B cell (primary cell): ENCODE results near the gene SH3YL1. TPM values are rescaled to one million over a fixed set of nuclear protein-coding genes. Genes with fewer than 3 reads are reported as not detected.

Experiments used
- ATAC-seq: fragments of 200-7000 bp; cut with Tn5 transposase; one replicate; pipeline ENCODE4 v1.10.0; 2021; ENCODE audit warnings: low read depth, mild to moderate bottlenecking, moderate number of reproducible peaks, moderate library complexity
- CTCF ChIA-PET: fragments of 350-600 bp; sonication (Branson Sonifier 250); formaldehyde crosslinking; loops from one replicate; lab custom pipeline; 2021; ENCODE audit warnings: antibody characterized with exemption, inconsistent platforms; lab: Charles Lee
- POLR2A ChIA-PET: fragments of 350-600 bp; sonication (Branson Sonifier 250); formaldehyde crosslinking; loops from one replicate; lab custom pipeline; 2021; ENCODE audit warnings: antibody characterized with exemption; lab: Charles Lee
- DNase-seq: peaks from one replicate; pipeline ENCODE4 v3.0.0; 2013
- H2AFZ ChIP-seq: 2 replicates; pipeline ENCODE4 v1.6.1; 2012; ENCODE audit warnings: mild to moderate bottlenecking, low read depth, low read length; ENCODE audit not compliant: insufficient read depth, poor library complexity, severe bottlenecking
- H3K27ac ChIP-seq, 2 donors: 1 replicate in 1 of 2; 2 replicates in 1 of 2; pipeline ENCODE4 v1.5.1; 2012 to 2013; ENCODE audit warnings: low read length in 2 of 2, mild to moderate bottlenecking in 2 of 2, moderate library complexity in 1 of 2
- H3K27me3 ChIP-seq, 4 experiments: fragments of 200-600 bp in 1 of 4; sonication (generic) in 1 of 4; replicated peaks in 1 of 4; 1 replicate in 2 of 4; 2 replicates in 2 of 4; pipeline versions ENCODE4 v1.6.1 to v1.7.0; 2013 to 2016; ENCODE audit warnings: low read length in 3 of 4, mild to moderate bottlenecking in 2 of 4, mixed read lengths in 1 of 4, moderate library complexity in 1 of 4; ENCODE audit not compliant: insufficient read depth in 4 of 4, control insufficient read depth in 3 of 4; ENCODE audit errors: control extremely low read depth in 1 of 4
- H3K36me3 ChIP-seq, 2 experiments: replicated peaks in 1 of 2; 1 replicate in 1 of 2; 2 replicates in 1 of 2; pipeline versions ENCODE4 v1.6.1 to v1.7.1; 2013; ENCODE audit warnings: low read length in 1 of 2; ENCODE audit not compliant: insufficient read depth in 2 of 2, control insufficient read depth in 1 of 2; ENCODE audit errors: control extremely low read depth in 1 of 2, extremely low read depth in 1 of 2
- H3K4me1 ChIP-seq, 2 donors: fragments of 200-600 bp in 1 of 2; sonication (generic) in 1 of 2; 1 replicate in 1 of 2; 2 replicates in 1 of 2; pipeline versions ENCODE4 v1.5.1 to v1.6.1; 2013 to 2017; ENCODE audit warnings: low read length in 2 of 2; ENCODE audit not compliant: control insufficient read depth in 2 of 2, insufficient read depth in 2 of 2
- H3K4me2 ChIP-seq: replicated peaks from 2 replicates; pipeline ENCODE3; 2012; ENCODE audit warnings: mild to moderate bottlenecking, low read depth, low read length; ENCODE audit not compliant: poor library complexity, severe bottlenecking
- H3K4me3 ChIP-seq, 5 experiments: fragments of 200-600 bp in 1 of 5; sonication (generic) in 1 of 5; 1 replicate in 3 of 5; 2 replicates in 2 of 5; pipeline versions ENCODE4 v1.5.1 to v1.7.0; 2011 to 2016; ENCODE audit warnings: low read length in 4 of 5, mild to moderate bottlenecking in 4 of 5, low read depth in 2 of 5, control low read depth in 1 of 5, moderate library complexity in 1 of 5; ENCODE audit not compliant: insufficient read depth in 1 of 5; ENCODE audit errors: control extremely low read depth in 1 of 5, extremely low read depth in 1 of 5
- H3K79me2 ChIP-seq: fragments of 200-600 bp; sonication (generic); one replicate; pipeline ENCODE4 v1.6.0; 2016; ENCODE audit warnings: low read length; ENCODE audit not compliant: control insufficient read depth, insufficient read depth
- H3K9ac ChIP-seq: fragments of 200-600 bp; sonication (generic); 2 replicates; pipeline ENCODE4 v1.6.1; 2017; ENCODE audit warnings: mild to moderate bottlenecking, low read length, moderate library complexity
- H3K9me3 ChIP-seq, 3 donors: one replicate each; pipeline versions ENCODE4 v1.6.1 to v1.7.1; 2013; ENCODE audit warnings: low read length in 2 of 3; ENCODE audit not compliant: control insufficient read depth in 2 of 3, insufficient read depth in 1 of 3; ENCODE audit errors: control extremely low read depth in 1 of 3
- H4K20me1 ChIP-seq: 2 replicates; pipeline ENCODE4 v1.6.0; 2012; ENCODE audit warnings: mild to moderate bottlenecking, low read length; ENCODE audit not compliant: insufficient read depth, control insufficient read depth, poor library complexity, severe bottlenecking
- H3K27ac Mint-ChIP-seq: one replicate; pipeline ENCODE4 v1.8.0; 2021; ENCODE audit warnings: mixed read lengths
- H3K27me3 Mint-ChIP-seq: one replicate; pipeline ENCODE4 v1.8.0; 2021; ENCODE audit warnings: mixed read lengths
- H3K4me1 Mint-ChIP-seq: one replicate; pipeline ENCODE4 v1.8.0; 2021; ENCODE audit warnings: mixed read lengths
- H3K4me3 Mint-ChIP-seq: one replicate; pipeline ENCODE4 v1.8.0; 2021; ENCODE audit warnings: mixed read lengths
- H3K9me3 Mint-ChIP-seq: one replicate; pipeline ENCODE4 v1.8.0; 2022; ENCODE audit warnings: mixed read lengths; ENCODE audit not compliant: insufficient read depth
- CTCF ChIP-seq: fragments of 200-600 bp; IDR thresholded peaks from one replicate; pipeline ENCODE4 v1.8.0; 2022; ENCODE audit warnings: antibody characterized with exemption, mild to moderate bottlenecking
- EZH2 ChIP-seq: IDR thresholded peaks from 2 replicates; pipeline ENCODE4 v1.6.1; 2012; ENCODE audit warnings: borderline replicate concordance, low read depth, mild to moderate bottlenecking, moderate library complexity, low read length; ENCODE audit not compliant: insufficient read depth, poor library complexity, severe bottlenecking
- WGBS: methylation state at CpG from one replicate; pipeline ENCODE4 v1.1.5; 2013; ENCODE audit warnings: missing lambda C conversion rate; ENCODE audit not compliant: insufficient coverage; 5-methylcytosine and 5-hydroxymethylcytosine counted together
- intact Hi-C: fragments of 100-400 bp; cut with micrococcal nuclease; formaldehyde crosslinking; loops from one replicate; pipeline ENCODE4 v1.10.0; 2022
- polyA plus RNA-seq: library from polyadenylated mRNA; depleted of rRNA; stranded (reverse); fragments of >200 nt; gene quantifications from 2 replicates; pipeline ENCODE4 v1.2.3, GENCODE V29; 2012
- total RNA-seq, 2 donors: library from RNA; stranded (reverse); fragments of 120-200 nt in 1 of 2; gene quantifications; 1 replicate in 1 of 2; 2 replicates in 1 of 2; pipeline versions ENCODE4 v1.2.3 to v1.2.4, GENCODE V29; 2013 to 2022

Gene SH3YL1
- total and polyA plus RNA-seq, 2 donors (not counting 1 experiment from before 2014, with no cell fraction given): 33.2 to 48.4 TPM

DNA sequence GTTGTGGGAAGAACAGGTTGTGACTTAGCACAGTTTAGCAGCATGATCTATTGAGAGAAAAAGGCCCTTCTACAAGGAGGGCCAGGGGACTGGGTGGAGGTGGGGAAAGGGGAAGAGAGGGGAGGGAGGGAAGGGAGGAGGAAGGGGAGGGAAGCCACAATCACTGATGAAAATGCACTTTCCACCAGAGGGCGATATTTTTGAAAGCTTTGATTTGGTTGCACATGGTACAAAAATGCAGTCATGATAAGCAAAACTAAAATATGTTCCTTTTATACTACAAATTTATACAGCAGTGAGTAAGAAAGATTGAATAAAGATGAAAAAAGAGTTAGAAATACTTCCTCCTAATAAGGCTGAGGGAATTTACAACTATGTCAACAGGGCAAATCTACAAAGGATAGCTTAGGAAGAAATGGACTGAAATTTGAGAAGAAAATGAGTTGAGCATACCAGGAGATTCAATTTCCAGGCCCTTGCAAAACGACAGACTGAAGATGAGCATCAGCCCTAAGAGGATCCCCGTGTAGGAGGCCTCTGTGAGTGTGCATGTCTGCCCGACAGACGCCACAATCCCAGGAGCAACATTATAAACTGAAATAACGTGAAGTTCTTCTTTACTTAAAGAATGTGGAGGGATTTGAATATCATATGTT, 17.2 kb downstream of the SH3YL1 start:
- no peaks in the 10 kb centered on the region for H3K27me3 ChIP-seq
- no peak overlapping the region for H2AFZ ChIP-seq
- H3K36me3 ChIP-seq: peaks cover 1 to 19% of the 10 kb centered on the region in 2 experiments
- H4K20me1 ChIP-seq: no peaks in the 10 kb centered on the region
- CTCF ChIA-PET: interaction anchor here (0.6 to 5.0 kb wide), 25 partner anchors 8 to 1300 kb away, joined by 3 to 96 read pairs (median 4); no protein-coding TSS in a partner anchor
- H3K4me1 Mint-ChIP-seq: peaks cover 4% of the 10 kb centered on the region
- no peak overlapping the region for H3K27ac ChIP-seq
- intact Hi-C loops: loop anchor here (1.0 kb wide), 4 partner anchors 18 to 416 kb away; partner anchors contain the start of genes ACP1 and SH3YL1
- no peaks in the 10 kb centered on the region for H3K79me2 ChIP-seq
- ATAC-seq (peak; percentile 51), DNase-seq (peak; percentile 71)
- H3K27me3 Mint-ChIP-seq: no peaks in the 10 kb centered on the region
- no peak overlapping the region for H3K9ac ChIP-seq
- WGBS: 43% methylated on average over 1 of the region's 6 CpGs
- TF ChIP-seq EZH2 (no peak), CTCF (peak; percentile 78)
- POLR2A ChIA-PET: no interaction called here
- peaks cover 1% of the 10 kb centered on the region for H3K9me3 Mint-ChIP-seq
- no peak overlapping the region for H3K4me3 Mint-ChIP-seq
- no peak overlapping the region for H3K27ac Mint-ChIP-seq
- peaks cover 0 to 3% of the 10 kb centered on the region in 2 donors for H3K4me1 ChIP-seq
- no peak overlapping the region for H3K4me3 ChIP-seq
- no peak overlapping the region for H3K4me2 ChIP-seq
- no peaks in the 10 kb centered on the region for H3K9me3 ChIP-seq

GRCh38 chr2:244547-244946, 19.3 kb downstream of the SH3YL1 start:
- DNase-seq (no peak), ATAC-seq (no peak)
- Histone ChIP-seq H3K36me3 (peaks cover 4 to 26% of the 10 kb centered on the region in 2 experiments), H3K4me3 (no peak overlapping the region), H3K4me2 (no peak overlapping the region), H3K79me2 (no peaks in the 10 kb centered on the region), H3K27me3 (no peaks in the 10 kb centered on the region), H3K4me1 (peaks cover 0 to 3% of the 10 kb centered on the region in 2 donors), H3K9me3 (no peaks in the 10 kb centered on the region), H2AFZ (no peak overlapping the region), H4K20me1 (no peaks in the 10 kb centered on the region), H3K9ac (no peak overlapping the region), H3K27ac (no peak overlapping the region)
- Mint-ChIP-seq H3K4me3 (no peak overlapping the region), H3K27me3 (no peaks in the 10 kb centered on the region), H3K27ac (no peak overlapping the region), H3K4me1 (peaks cover 4% of the 10 kb centered on the region), H3K9me3 (peaks cover 1% of the 10 kb centered on the region)
- no peak for TF ChIP-seq CTCF
- TF ChIP-seq EZH2: no peak
- POLR2A ChIA-PET: no interaction called here
- intact Hi-C loops: no loop called here
- WGBS: 100% methylated on average over 7 of the region's 7 CpGs
- CTCF ChIA-PET: interaction anchor here (1.6 to 5.0 kb wide), 2 partner anchors 15 to 393 kb away, joined by 3 to 96 read pairs; no protein-coding TSS in a partner anchor
